ENCODE data around the gene GNAL. TPM values are rescaled to one million over a fixed set of nuclear protein-coding genes. Genes with fewer than 3 reads are reported as not detected.

The GNAL gene
- total RNA-seq, 1 experiment from 2014 or later, result 4.6 TPM

GRCh38 chr18:11877497-11878135 lies 188.6 kb downstream of the GNAL start:
- peaks cover 0 to 3% of the 10 kb centered on the region in 2 experiments; a peak in 1 of 4 replicates for H3K9me3 ChIP-seq (ENCODE audit: control insufficient read depth in 1 of 2, insufficient read depth in 1 of 2, low read depth in 1 of 2, low read length in 2 of 2)
- ChIA-PET CTCF (no interaction called here), POLR2A (no interaction called here)

More at GRCh38 chr18:11877497-11878135, 188.6 kb downstream of the GNAL start:
- Histone ChIP-seq H3K9me2 (ENCODE audit: insufficient read depth) (no peaks in the 10 kb centered on the region), H3K4me2 (ENCODE audit: low read length) (no peak overlapping the region), H4K20me1 (ENCODE audit: insufficient read depth) (no peaks in the 10 kb centered on the region), H3K27me3 (ENCODE audit: insufficient read depth, low read length) (no peaks in the 10 kb centered on the region), H3K4me1 (ENCODE audit: control insufficient read depth in 1 of 2, insufficient read depth in 2 of 2, low read length in 2 of 2) (no peaks in the 10 kb centered on the region; a peak in 1 of 4 replicates), H3K9ac (ENCODE audit: low read length) (no peak overlapping the region), H3K27ac (ENCODE audit: low read depth, low read length) (no peak overlapping the region), H2AFZ (ENCODE audit: low read depth, low read length, poor library complexity, severe bottlenecking) (no peak overlapping the region), H3K36me3 (ENCODE audit: control insufficient read depth in 1 of 2, insufficient read depth in 2 of 2, low read length in 2 of 2) (no peaks in the 10 kb centered on the region), H3K79me2 (ENCODE audit: insufficient read depth, low read length) (no peaks in the 10 kb centered on the region), H3K4me3 (replicated peaks in 1 of 2; ENCODE audit: low read depth in 1 of 2, low read length in 2 of 2) (no peak overlapping the region)
- DNase-seq (ENCODE audit: low read depth, low spot score) (no peak), ATAC-seq (no peak)
- RAD21 ChIA-PET (ENCODE audit: low non-redundant PET in 1 of 2, low total read pairs in 2 of 2, uncharacterized antibody in 2 of 2, unreplicated experiment in 2 of 2), result no interaction called here
- no TSS peak for BruUV-seq (replicated peaks)
- intact Hi-C loops (cut with micrococcal nuclease), result no loop called here
- TF ChIP-seq ZBTB33 (IDR thresholded peaks at IDR 0.05; ENCODE audit: extremely low read depth, insufficient replicate concordance, low read length) (no peak), POLR2A (IDR thresholded peaks at IDR 0.05; ENCODE audit: borderline replicate concordance, extremely low read depth, insufficient read depth, insufficient read length) (no peak), EGR1 (IDR thresholded peaks at IDR 0.05; ENCODE audit: low read depth) (no peak), ZNF274 (IDR thresholded peaks at IDR 0.05; ENCODE audit: low read depth, low read length) (no peak), EZH2 (IDR thresholded peaks at IDR 0.05) (no peak), CBX3 (IDR thresholded peaks at IDR 0.05; ENCODE audit: low read depth) (no peak), POLR2AphosphoS5 (IDR thresholded peaks at IDR 0.05; ENCODE audit: low read depth, low read length) (no peak), ELF1 (IDR thresholded peaks at IDR 0.05; ENCODE audit: borderline replicate concordance, low read depth) (no peak), CTCF (IDR thresholded peaks at IDR 0.05 in 2 of 3, conservative IDR thresholded peaks at IDR 0.05 in 1 of 3; ENCODE audit: borderline replicate concordance in 1 of 3, insufficient read depth in 1 of 3, low read depth in 2 of 3, low read length in 2 of 3) (no peak), TCF7L2 (IDR thresholded peaks at IDR 0.05; ENCODE audit: borderline replicate concordance, extremely low read depth, insufficient read depth, insufficient read length) (no peak), EZH2phosphoT487 (IDR thresholded peaks at IDR 0.05; ENCODE audit: borderline replicate concordance) (no peak), YY1 (IDR thresholded peaks at IDR 0.05; ENCODE audit: extremely low read depth, insufficient replicate concordance, low read depth, low read length) (no peak), FOSL1 (IDR thresholded peaks at IDR 0.05; ENCODE audit: low read depth) (no peak), ZFX (IDR thresholded peaks at IDR 0.05) (no peak), RAD21 (IDR thresholded peaks at IDR 0.05; ENCODE audit: low read depth) (no peak), SIN3A (IDR thresholded peaks at IDR 0.05; ENCODE audit: low read depth) (no peak), JUND (IDR thresholded peaks at IDR 0.05) (no peak)
- TF ChIP-seq, protein P1, sequence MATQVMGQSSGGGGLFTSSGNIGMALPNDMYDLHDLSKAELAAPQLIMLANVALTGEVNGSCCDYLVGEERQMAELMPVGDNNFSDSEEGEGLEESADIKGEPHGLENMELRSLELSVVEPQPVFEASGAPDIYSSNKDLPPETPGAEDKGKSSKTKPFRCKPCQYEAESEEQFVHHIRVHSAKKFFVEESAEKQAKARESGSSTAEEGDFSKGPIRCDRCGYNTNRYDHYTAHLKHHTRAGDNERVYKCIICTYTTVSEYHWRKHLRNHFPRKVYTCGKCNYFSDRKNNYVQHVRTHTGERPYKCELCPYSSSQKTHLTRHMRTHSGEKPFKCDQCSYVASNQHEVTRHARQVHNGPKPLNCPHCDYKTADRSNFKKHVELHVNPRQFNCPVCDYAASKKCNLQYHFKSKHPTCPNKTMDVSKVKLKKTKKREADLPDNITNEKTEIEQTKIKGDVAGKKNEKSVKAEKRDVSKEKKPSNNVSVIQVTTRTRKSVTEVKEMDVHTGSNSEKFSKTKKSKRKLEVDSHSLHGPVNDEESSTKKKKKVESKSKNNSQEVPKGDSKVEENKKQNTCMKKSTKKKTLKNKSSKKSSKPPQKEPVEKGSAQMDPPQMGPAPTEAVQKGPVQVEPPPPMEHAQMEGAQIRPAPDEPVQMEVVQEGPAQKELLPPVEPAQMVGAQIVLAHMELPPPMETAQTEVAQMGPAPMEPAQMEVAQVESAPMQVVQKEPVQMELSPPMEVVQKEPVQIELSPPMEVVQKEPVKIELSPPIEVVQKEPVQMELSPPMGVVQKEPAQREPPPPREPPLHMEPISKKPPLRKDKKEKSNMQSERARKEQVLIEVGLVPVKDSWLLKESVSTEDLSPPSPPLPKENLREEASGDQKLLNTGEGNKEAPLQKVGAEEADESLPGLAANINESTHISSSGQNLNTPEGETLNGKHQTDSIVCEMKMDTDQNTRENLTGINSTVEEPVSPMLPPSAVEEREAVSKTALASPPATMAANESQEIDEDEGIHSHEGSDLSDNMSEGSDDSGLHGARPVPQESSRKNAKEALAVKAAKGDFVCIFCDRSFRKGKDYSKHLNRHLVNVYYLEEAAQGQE (IDR thresholded peaks at IDR 0.05; ENCODE audit: low read depth), result no peak

Measured in HCT116 (cell line).